ENCODE measurements around the gene DTHD1.

The DTHD1 gene

DNA sequence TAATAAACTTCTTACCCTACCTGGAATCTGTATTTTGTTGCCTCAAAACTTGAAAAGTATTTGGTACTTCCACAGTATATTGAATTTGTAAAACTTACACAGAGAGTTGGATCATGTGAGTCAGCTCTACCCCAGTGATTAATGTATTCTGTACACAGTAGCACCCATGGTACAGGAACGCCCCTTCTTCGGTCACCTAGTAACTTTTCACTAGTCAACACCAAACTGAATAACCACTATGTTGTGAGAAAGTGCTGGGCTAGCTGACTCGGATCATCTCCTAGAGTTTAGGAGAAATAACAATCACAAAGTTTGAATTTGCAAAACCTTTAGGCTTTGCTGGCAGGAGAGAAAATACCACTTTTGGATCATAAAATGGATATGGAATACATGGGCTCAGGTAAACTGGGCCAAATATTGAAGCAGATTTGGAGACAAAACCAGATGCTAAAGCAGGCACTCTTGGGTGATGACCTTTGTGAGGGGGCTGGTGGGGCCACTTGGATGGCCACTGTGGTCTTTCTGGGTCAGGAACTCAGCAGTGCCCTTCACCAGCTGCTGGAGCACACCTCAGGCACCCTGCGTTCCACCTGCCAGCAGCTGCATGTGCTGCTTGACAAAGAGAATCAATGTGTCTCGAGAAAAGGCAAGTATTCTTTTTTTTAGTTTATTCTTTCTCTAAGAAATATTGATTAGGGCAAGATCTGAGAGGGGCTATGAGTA is at the start of gene DTHD1:
DTHD1 (plus strand) TSS at position 233 of the 723 bp plus-strand sequence; CDS start at position 376, 143 bp downstream.
- DNase-seq, result peak; percentile 47

DNA sequence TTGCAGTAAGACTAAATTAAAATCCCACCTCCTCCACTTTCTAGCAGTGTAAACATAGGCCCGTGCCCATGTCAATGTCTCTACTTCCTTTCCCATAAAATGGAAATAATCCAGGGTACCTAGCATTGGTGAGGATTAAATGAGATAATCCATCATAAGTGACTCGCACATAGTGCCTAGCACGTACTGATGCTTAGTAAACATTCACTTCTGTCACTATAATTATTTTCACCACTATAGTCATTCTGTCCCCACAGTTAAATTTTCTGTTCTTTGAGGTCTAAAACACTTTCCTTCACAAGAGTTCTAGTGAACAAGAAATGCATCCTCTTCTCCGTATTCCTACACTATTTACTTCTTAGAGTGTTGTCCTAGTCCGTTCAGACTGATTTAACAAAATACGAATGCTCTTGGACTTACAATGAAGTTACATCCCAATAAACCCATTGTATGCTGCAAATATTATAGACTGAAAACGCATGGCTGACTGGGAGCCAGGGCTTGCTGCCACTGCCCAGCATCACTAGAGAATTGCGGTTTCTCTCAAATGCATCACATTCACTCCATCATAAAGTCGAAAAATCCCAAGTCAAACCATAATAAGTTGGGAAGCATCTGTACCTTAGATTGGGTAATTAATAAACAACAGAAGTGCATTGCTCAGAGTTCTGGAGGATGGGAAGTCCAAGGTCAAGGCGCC is 47.7 kb upstream of the DTHD1 start:
- DNase-seq, result no peak

DNA sequence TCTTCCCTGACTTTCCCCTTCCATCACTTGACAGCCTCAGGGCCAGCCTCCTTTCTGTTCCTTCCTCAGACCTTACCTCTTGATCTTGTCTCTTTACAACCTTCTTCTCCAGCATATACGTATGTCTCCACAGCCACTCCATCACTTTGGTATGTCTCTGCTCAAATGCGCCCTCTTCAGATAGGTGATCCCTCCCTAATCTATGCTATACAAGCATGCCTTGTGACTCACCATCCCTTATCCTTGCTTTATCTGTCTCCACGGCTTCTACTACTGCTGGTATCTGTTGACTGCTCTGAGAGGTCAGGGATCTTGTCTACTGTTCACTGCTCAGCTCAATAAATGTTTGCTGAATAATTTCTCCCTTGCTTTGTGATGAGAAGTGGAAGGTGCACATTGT is 46.1 kb upstream of the DTHD1 start:
- no peak for DNase-seq

DNA sequence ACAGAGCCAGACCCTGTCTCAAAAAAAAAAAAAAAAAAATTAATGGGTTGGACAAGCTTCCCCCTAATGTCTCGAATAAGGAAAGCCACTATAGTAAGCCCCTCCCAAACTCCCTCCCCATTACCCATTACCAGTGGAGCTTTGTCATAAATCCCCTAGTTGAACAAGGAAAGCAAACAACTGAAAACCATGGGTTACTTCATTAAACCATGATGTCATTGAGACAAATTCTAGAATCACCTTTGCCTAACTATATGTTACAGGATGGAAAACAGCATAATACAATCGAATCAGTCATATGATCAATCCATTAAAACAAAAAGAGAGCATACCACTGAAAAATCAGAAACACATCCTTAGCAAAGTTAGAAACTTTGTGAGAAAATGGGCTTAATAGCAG is 45.3 kb upstream of the DTHD1 start:
- no peak for DNase-seq

DNA sequence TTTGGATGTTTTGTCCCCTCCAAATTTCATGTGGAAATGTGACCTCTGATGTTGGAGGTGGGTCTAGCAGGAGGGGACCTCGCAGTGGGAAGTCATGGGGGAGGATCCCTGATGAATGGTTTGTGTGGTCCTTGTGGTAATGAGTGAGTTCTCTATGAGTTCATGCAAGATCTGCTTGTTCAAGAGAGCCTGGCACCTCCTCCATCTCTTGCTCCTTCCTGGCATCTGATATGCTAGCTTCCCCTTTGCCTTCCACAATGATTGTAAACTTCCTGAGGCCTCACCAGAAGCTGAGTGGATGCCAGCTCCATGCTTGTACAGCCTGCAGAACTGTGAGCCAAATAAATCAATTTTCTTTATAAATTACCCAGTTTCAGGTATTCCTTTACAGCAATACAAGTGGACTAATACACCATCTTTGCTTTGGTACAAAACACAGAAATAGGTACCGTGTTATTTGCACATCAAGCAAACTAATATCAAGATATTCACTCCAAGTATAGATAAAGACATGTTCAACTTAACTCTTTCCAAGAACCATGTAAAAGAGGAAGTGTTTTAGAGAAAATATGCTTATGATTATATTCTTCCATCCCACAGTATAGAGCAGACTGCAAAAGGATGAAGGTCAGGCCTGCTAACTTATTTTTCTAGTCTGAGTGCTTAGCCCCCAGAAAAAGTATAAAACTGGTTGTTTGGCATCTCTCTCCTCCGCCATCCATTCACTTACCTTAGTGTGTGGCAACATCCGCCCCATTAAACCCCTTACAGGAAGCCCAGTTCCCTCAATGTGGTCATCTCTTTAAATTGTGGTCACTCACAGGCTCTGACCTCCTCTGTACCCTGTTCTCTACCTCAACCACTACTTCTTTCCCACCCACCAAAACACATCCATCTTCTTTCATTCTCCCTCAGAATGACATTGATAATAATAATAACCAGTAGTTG is 43.8 kb upstream of the DTHD1 start:
- DNase-seq, result peak; percentile 49

DNA sequence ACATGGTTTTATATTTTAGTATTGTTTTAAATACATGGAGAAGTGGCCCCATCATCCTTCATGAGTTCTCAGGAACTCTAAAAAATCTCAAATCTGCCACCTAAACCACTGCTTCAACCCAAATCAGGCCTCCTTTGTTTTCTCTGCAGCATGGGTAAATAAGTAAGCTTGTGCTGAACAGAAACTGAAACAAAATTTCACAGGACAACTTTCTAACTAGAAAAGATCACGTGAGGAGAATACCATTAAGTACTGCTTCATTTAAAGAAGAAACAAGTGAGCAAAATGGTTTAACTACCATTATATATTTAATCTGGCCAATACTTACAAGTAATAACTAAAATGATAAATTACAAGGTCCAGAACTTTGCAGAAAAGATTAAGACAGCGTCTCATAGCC is 39.6 kb upstream of the DTHD1 start:
- no peak for DNase-seq

DNA sequence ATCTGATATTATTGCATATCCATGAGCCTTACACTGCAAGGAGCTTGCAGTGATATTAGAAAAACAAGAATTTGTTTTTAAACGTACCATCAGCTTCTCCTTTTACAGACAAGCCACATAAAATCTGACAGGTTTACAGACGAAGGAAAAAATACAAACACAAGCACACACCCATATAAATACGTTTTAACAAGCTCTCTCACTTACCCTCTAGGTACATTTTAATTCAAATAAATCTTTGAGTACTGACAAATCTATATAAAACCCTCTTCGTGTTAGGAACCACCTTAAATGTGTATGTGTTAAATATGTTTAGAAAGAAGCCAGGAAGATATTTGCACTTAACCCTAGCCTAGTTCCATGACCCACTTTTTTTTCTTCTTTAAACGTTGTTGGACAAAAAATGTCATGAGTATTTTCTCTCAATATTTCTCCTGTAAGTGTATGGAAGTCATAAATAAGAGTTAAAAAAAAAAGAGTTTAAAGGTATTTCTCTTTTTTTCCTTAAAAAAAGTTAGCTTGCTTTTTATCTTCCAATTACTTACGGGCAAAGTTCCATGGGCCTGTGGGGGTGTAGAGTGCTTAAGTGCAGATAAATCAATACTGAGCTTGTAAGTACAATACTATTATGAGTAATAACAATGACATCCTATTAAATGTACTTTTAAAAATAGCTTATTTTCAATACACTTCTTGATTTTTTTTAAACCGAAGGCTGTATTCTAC is 38.6 kb upstream of the DTHD1 start:
- no peak for DNase-seq

DNA sequence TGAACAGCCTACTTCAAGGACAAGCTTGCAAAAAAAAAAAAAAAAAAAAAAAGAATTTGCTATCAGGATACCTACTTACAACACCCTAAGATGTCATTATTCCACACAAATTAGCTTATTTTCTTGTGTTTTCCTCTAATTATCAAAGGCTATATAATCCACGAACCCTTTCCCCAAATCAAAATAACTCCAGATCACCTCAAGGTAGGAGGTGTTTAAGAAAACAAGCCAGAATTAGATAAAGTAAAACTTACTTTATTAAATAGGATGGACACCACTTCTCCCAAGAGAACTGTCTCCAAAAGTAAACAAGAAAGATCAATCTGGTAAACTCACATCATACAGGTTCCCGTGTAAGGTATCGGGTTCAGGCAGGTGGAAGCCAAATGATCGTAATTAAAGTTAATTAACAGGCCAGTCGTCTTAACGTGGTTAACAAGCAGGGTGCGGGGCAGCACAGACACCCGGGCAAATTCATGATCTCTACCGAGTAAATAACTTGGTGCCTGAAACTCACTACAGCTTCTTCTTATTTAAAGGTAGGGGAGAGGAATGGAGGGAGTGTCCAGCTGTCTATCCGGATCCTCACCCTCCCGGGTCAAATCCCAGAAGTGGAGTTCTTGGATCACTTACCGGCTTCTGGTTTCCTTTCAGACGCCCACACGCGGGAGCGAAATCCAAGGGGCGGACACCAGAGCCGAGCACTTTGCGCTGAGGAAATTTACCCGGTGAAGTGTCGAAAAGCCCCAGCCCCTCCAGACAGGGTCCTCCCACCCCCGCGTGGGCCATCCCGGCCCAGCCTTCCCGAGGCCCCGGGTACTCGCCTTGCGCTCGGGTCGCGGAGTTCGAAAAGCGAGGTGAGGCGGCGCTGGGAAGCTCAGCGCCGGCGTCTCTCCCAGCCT is 37.8 kb upstream of the DTHD1 start:
- peak; percentile 69 for DNase-seq

DNA sequence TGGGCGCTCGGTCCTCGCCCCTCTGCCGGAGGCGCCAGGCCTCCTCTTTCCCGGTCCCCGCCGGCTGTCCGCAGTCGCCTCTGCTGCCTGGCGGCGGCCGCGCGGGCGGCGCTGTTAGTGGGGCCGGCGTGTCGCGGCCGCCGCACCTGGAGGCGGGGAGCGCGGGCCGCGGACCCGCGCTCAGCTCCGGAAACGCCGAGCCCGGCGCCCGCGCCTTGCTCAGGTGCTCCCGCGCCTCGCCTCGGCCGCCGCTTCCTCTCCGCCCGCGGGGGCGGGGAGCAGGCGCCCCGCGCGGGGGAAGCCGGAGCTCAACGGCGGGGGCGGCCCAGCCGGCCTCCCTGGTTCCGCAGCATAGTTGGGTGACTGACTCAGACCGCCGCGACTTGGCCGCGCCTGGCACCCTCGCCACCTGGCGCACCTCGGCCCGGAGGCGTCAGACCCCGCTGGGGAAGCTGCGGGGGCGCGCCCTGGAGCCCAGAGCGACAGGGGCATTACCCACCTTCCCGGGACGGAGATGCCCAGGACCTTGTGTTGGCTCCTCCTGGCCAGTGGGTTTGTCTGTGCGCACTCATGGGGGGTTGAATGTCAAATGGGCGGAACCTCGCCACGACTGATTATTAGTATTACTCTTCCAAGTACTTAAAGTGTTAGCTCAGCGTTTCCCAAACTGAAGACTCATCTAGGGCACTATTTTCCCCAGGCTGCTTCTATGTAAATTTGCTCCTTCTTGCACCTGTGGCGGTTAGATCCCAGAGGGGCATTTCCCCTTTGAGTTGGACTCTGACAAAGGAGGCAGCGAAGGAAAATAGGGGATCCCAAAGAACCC is 36.9 kb upstream of the DTHD1 start, which contains the start of gene ARAP2:
ARAP2 (minus strand) TSS at position 258 of the 826 bp plus-strand sequence. CDS start 15,028 bp downstream, outside the sequence.
- DNase-seq, result peak; percentile 82

DNA sequence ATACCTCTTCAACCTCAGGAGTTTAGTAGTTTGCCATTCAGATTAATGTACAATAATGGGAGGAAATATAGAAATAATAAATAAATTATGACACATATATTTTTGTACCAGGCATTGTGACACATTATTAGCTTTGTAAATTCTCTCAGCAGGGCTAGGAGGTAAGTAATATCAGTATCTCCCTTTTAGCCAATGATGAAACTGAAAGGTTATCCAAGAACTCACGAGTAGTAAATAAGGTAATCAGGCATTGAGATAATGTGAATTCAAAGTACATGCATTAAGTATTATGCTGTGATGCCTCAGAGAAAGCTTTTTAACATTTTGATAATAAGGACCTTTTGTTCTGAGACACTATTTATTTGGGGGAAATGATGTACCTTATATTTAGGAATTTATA is 31.8 kb upstream of the DTHD1 start:
- no peak for DNase-seq

DNA sequence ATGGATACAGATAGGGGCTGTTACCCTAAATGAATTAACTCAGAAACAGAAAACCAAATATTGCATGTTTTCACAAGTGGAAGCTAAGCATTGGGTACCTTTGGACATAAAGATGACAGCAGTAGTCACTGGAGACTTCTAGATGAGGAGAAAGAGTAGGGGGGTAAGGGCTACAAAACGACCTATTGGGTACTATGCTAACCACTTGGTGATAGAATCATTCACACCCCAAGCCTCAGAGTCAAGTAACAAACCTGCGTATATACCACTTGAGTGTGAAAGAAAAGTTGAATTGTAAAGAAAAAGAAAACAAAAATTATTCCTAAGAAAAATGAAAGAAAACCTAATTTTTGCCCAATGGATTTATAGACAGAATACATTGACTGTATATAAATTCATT is 29.4 kb upstream of the DTHD1 start:
- DNase-seq, result no peak

DNA sequence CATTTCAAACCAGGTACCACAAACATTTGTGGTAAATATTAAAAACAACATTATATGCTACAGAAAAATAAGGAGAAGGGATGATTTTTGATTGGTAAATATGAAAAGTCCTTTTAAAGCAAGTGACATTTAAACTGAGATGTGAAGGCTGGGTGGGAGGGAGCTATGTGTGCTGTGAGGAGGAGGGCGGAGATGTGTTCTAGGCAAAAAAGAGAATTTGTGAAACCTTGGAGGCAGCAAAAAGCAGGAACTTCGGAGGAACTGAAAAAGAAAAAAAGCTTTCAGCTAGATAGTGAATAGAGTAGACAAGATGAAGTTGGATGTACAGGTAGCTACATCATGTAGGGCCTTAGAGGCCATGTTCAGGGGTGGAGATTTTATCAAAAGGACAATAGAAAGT is 27.0 kb upstream of the DTHD1 start:
- no peak for DNase-seq

DNA sequence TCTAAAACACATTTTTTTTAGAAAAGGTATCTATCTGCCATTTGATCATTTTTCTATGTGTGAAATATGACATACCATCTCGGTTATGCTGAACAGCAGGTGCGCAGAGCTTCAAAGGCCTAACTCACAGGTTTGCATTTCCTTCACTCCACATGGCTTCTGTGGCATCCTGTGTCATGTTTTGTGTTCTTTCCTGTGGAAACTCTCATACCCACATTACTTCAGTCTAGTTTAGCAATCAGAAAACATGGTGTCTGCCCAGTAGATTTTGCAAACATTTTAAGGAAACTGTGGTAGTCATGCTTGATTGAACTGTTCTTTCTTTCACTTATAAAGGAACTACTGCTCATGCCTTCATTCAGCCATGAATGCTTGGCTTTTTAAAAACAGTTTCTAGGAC is 25.8 kb upstream of the DTHD1 start:
- DNase-seq, result peak; percentile 62

DNA sequence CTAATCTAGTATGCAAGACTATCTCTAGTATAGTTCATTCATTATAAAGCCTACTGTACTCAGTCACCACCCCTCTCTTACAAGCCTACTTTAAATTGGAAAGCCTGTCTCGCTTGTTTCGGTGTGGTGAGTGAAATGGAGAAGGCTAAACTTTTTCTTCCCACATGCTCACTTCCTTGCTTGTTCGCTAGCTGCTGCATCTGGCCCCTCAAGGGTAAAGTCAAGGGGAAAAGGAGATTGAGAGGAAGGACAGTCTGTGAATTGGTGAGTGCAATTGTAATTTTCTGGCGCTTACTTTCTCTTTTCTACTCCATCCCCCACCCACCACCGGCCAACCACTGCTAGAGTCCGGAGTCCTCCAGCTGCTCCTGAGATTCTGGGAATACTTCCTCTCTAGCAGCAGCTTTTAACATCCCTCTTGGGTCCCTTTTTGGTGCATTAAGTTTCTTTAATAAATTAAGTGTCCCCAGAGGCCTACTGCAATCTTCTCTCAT is 25.0 kb upstream of the DTHD1 start:
- no peak for DNase-seq

DNA sequence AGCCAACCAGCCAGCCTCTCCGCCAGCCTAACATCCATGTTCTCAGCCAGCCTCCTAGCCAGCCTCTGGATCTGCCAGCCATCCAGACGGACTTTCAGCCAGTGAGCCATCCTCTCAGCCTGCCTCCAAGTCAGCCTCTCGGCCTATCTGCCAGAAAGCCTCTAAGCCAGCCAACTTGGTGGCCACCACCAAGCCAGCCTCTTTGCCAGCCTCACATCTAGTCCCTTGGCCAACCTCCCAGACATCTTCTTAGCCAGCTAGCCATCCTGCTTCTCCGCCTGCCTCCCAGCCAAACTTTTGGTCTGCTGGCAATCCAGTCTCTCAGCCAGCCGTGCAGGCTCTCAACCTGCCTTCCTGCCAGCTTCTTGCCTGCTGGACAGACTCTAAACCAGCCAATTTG is 20.7 kb upstream of the DTHD1 start:
- no peak for DNase-seq

DNA sequence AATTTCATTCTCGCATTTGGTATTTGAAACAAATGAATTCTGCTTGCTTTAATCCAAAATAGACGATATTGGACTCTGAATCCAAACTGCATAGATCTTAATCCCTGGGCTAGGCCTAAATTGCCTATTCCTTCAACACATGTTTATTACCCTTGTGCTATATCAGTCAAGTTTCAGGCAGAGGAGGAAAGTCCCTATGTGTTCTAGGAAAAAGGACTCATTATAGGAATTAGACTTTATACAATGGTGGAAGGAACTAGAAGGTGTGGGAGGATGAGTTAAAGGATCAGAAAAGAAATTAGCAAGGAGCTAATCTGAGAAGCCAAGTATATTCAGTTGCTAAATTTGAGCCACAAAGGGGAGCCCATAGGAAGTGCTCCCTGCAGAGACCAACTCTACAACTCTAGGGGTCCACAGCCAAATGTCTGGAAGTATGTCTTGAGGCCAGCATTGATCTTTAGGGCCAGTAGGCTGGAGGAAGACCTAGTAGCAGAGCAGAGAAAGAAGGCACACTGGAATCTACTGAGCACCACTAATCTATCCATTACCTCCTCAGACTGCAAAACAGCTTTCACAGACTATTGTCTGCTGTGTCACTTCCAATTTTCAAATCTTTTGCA is 17.1 kb upstream of the DTHD1 start:
- no peak for DNase-seq

DNA sequence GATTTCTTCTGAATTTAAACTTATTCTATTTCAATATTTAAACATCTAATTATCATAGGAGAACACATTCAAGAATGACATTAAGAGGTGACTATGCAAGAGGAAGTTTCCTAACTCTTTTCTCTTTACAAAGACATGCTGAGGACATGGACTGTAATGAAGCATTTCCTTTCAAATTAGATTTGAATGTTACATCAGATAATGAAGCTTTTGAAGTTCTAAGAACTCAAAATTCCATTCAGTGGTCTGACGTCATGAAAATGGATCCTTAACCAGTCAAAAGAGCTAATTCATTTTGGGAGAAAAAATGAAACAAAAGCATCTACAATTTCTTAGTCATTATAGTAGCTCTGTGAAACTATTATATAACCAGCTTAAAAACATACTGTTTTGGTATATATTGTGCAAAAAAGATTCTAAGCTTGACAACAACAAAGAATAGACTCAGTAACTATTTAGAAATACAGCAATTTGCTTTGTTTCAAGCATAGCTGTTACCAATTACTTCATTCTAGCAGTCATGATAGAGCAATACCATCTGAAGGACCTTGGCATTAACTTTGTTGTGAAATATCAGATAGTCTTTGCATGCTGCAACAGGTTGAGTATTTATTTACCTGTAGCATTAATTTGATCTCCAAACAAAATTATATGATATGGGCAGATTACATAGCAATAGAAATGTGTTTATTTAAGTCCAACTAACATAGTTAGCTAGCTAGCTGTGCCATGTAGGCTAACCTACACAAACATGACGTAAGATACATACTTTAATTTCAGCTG is 13.7 kb upstream of the DTHD1 start:
- DNase-seq, result no peak

DNA sequence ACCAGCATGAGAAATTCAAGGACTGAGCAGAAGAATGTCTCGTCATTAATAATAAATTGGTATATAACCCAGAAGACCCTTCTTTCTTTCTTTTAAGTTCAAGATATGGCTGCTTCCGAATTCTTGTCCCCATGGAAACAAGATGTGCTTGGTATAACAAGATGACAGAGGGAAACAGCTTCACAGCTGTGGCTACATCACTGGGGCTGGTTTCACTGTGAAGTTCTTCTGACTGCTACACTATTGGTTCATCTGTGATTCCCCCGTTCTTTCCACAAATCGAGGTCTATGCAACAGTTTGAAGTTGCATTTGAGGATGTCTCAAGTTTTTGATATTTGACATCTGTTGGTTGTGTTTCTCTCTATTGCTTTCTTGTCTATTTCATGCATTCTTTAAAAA is 12.3 kb upstream of the DTHD1 start:
- DNase-seq, result no peak

DNA sequence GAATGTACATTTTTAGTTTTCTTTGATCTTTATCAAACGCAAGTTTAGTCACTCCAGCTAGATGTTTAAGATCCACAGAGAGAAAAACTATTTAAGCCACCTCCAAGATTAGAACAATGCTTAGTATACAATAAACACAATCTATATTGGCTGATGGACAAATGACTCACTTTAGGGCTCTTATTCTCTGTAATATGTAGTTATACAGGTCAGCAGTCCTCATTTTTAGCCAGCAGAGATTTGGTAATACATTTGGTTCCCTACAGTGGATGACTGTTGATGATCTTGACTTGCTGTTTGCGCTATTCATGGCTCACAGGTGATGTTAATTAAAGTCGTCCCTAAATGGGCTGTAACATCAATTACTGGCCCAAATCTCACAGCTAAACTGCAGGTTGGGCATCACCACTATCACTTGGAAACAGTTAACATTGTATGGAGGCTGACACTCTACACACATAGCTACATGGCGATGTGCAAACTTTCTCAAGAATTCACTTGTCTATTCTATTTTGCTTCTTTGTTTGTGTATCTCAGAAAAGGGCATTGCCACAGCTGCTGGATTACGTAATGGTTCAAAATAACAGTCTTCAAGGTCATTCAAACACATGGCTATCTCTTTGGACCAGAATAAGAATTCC is 11.8 kb upstream of the DTHD1 start:
- no peak for DNase-seq
